Natural killer cell (primary cell): Measurements from ENCODE around the gene KDM1B. TPM values are rescaled to one million over a fixed set of nuclear protein-coding genes. Genes with fewer than 3 reads are reported as not detected.
"Not testable (repeated sequence)": the region's sequence is repeated elsewhere in the genome, so short reads cannot be mapped to it uniquely, and the experiment has no call there.

Source experiments
- ATAC-seq, 3 donors: fragments of 150-1000 bp in 2 of 3; fragments of 200-7000 bp in 1 of 3; cut with Tn5 transposase; 1 replicate in 1 of 3; 2 replicates in 2 of 3; pipeline ENCODE4 v1.10.0; 2021; ENCODE audit warnings: mild to moderate bottlenecking in 2 of 3, moderate library complexity in 2 of 3
- DNase-seq, 2 donors: peaks; one replicate each; pipeline versions ENCODE4 v3.0.0 to v3.0.0-alpha.2; 2013 to 2021; ENCODE audit warnings: mixed read lengths in 1 of 2
- H3K27ac ChIP-seq: one replicate; pipeline ENCODE4 v1.5.1; 2013; ENCODE audit warnings: mild to moderate bottlenecking, low read length
- H3K27me3 ChIP-seq: one replicate; pipeline ENCODE4 v1.6.1; 2013; ENCODE audit warnings: low read length; ENCODE audit not compliant: control insufficient read depth, insufficient read depth
- H3K36me3 ChIP-seq: one replicate; pipeline ENCODE4 v1.6.1; 2013; ENCODE audit warnings: low read length; ENCODE audit not compliant: control insufficient read depth, insufficient read depth
- H3K4me1 ChIP-seq: one replicate; pipeline ENCODE4 v1.6.1; 2013; ENCODE audit warnings: low read length; ENCODE audit not compliant: control insufficient read depth, insufficient read depth
- H3K4me3 ChIP-seq: one replicate; pipeline ENCODE4 v1.5.1; 2013; ENCODE audit warnings: low read length
- H3K9me3 ChIP-seq: one replicate; pipeline ENCODE4 v1.6.1; 2013; ENCODE audit warnings: low read length; ENCODE audit not compliant: control insufficient read depth, insufficient read depth
- H3K27ac Mint-ChIP-seq, 2 donors: one replicate each; pipeline ENCODE4 v1.8.0; 2022; ENCODE audit warnings: mild to moderate bottlenecking in 2 of 2, mixed read lengths in 2 of 2, moderate library complexity in 1 of 2
- H3K27me3 Mint-ChIP-seq, 2 donors: one replicate each; pipeline ENCODE4 v1.8.0; 2022; ENCODE audit warnings: low read depth in 2 of 2, mixed read lengths in 2 of 2
- H3K36me3 Mint-ChIP-seq: one replicate; pipeline ENCODE4 v1.8.0; 2022; ENCODE audit warnings: mixed read lengths
- H3K4me1 Mint-ChIP-seq, 2 donors: one replicate each; pipeline ENCODE4 v1.8.0; 2022; ENCODE audit warnings: mixed read lengths in 2 of 2
- H3K4me3 Mint-ChIP-seq: one replicate; pipeline ENCODE4 v1.8.0; 2022; ENCODE audit warnings: mild to moderate bottlenecking, moderate library complexity, mixed read lengths
- H3K9me3 Mint-ChIP-seq, 2 donors: one replicate each; pipeline ENCODE4 v1.8.0; 2022; ENCODE audit warnings: mixed read lengths in 2 of 2
- CTCF ChIP-seq: fragments of 200-600 bp; IDR thresholded peaks from one replicate; pipeline ENCODE4 v1.8.0; 2022; ENCODE audit warnings: antibody characterized with exemption
- WGBS: methylation state at CpG from one replicate; pipeline ENCODE4 v1.1.7; 2013; ENCODE audit warnings: missing lambda C conversion rate; ENCODE audit not compliant: insufficient coverage; 5-methylcytosine and 5-hydroxymethylcytosine counted together
- intact Hi-C: fragments of 100-400 bp; cut with micrococcal nuclease; formaldehyde crosslinking; loops from one replicate; pipeline ENCODE4 v1.14.2; 2022
- total RNA-seq, 4 donors: library from RNA; stranded (reverse); fragments of 120-200 nt in 1 of 4; gene quantifications; one replicate each; pipeline versions ENCODE4 v1.2.3 to v1.2.4, GENCODE V29; 2013 to 2022

KDM1B gene
- total RNA-seq, 3 donors from 2014 or later (not counting 1 experiment from before 2014, with no cell fraction given) = 12.7 to 13.3 (median 13.0) TPM

- Mint-ChIP-seq H3K27ac (no peak overlapping the region), H3K4me1 (no peaks in the 10 kb centered on the region), H3K27me3 (no peaks in the 10 kb centered on the region), H3K4me3 (no peak overlapping the region), H3K36me3 (peaks cover 27% of the 10 kb centered on the region), H3K9me3 (peaks cover 0 to 2% of the 10 kb centered on the region in 2 donors)
- Histone ChIP-seq H3K36me3 (peaks cover 35% of the 10 kb centered on the region), H3K4me1 (no peaks in the 10 kb centered on the region), H3K27ac (no peak overlapping the region), H3K4me3 (no peak overlapping the region), H3K9me3 (no peaks in the 10 kb centered on the region), H3K27me3 (no peaks in the 10 kb centered on the region)
- DNase-seq (no peak), ATAC-seq (no peak)
- intact Hi-C loops = no loop called here
- TF ChIP-seq CTCF = no peak
- whole genome bisulfite sequencing = 94% methylated on average over 4 of the region's 4 CpGs
These were observed 10.5 kb downstream of the KDM1B start for GRCh38 chr6:18165751-18166150.

- Histone ChIP-seq H3K4me1 (no peaks in the 10 kb centered on the region), H3K27ac (no peak overlapping the region), H3K36me3 (peaks cover 30% of the 10 kb centered on the region), H3K9me3 (no peaks in the 10 kb centered on the region), H3K4me3 (no peak overlapping the region), H3K27me3 (no peaks in the 10 kb centered on the region)
- Mint-ChIP-seq H3K9me3 (peaks cover 0 to 2% of the 10 kb centered on the region in 2 donors), H3K4me1 (no peaks in the 10 kb centered on the region), H3K27ac (no peak overlapping the region), H3K27me3 (no peaks in the 10 kb centered on the region), H3K36me3 (peaks cover 26% of the 10 kb centered on the region), H3K4me3 (no peak overlapping the region)
- WGBS = 100% methylated on average over 1 of the region's 2 CpGs
- TF ChIP-seq CTCF = no peak
- ATAC-seq (no peak), DNase-seq (no peak)
- intact Hi-C loops = no loop called here
These were observed 11.3 kb downstream of the KDM1B start for GRCh38 chr6:18166312-18167036.

- intact Hi-C loops = no loop called here
- H3K27ac ChIP-seq = no peak overlapping the region
- H3K9me3 ChIP-seq = no peaks in the 10 kb centered on the region
- no peaks in the 10 kb centered on the region for H3K27me3 ChIP-seq
- H3K4me1 Mint-ChIP-seq = no peaks in the 10 kb centered on the region
- no peak for DNase-seq
- no peak for ATAC-seq
- H3K4me3 ChIP-seq = no peak overlapping the region
- H3K4me1 ChIP-seq = no peaks in the 10 kb centered on the region
- peaks cover 0 to 2% of the 10 kb centered on the region in 2 donors for H3K9me3 Mint-ChIP-seq
- H3K27me3 Mint-ChIP-seq = no peaks in the 10 kb centered on the region
- peaks cover 26% of the 10 kb centered on the region for H3K36me3 Mint-ChIP-seq
- 100% methylated on average over 2 of the region's 3 CpGs for WGBS
- H3K27ac Mint-ChIP-seq = no peak overlapping the region
- TF ChIP-seq CTCF = no peak
- peaks cover 20% of the 10 kb centered on the region for H3K36me3 ChIP-seq
- H3K4me3 Mint-ChIP-seq = no peak overlapping the region
These were observed 13.0 kb downstream of the KDM1B start for GRCh38 chr6:18168264-18168663.

GRCh38 chr6:18171871-18172270, 16.6 kb downstream of the KDM1B start:
- H3K4me1 ChIP-seq = no peaks in the 10 kb centered on the region
- H3K36me3 ChIP-seq = peaks cover 16% of the 10 kb centered on the region
- Mint-ChIP-seq H3K36me3 (peaks cover 31% of the 10 kb centered on the region), H3K4me3 (no peak overlapping the region), H3K9me3 (peaks cover 0 to 2% of the 10 kb centered on the region in 2 donors), H3K4me1 (peaks cover 13 to 17% of the 10 kb centered on the region in 2 donors), H3K27me3 (no peaks in the 10 kb centered on the region), H3K27ac (no peak overlapping the region)
- H3K27ac ChIP-seq = no peak overlapping the region
- intact Hi-C loops = no loop called here
- ATAC-seq (no peak), DNase-seq (no peak)
- TF ChIP-seq CTCF = no peak
- H3K4me3 ChIP-seq = no peak overlapping the region
- no peaks in the 10 kb centered on the region for H3K9me3 ChIP-seq
- no peaks in the 10 kb centered on the region for H3K27me3 ChIP-seq
- WGBS = 100% methylated on average over 4 of the region's 7 CpGs

GRCh38 chr6:18176198-18176597, 21.0 kb downstream of the KDM1B start:
- H3K27ac ChIP-seq, H3K9me3 Mint-ChIP-seq, H3K27me3 ChIP-seq, H3K4me1 ChIP-seq, H3K9me3 ChIP-seq, H3K4me3 ChIP-seq, H3K27ac Mint-ChIP-seq, H3K4me3 Mint-ChIP-seq, intact Hi-C loops, ATAC-seq, H3K36me3 ChIP-seq, DNase-seq, H3K27me3 Mint-ChIP-seq: not testable (repeated sequence)
- 63% methylated on average over 4 of the region's 4 CpGs for WGBS
- H3K4me1 Mint-ChIP-seq = peaks cover 13 to 24% of the 10 kb centered on the region in 2 donors
- peaks cover 21% of the 10 kb centered on the region for H3K36me3 Mint-ChIP-seq
